ENCODE data around the gene SLC24A5.

The SLC24A5 gene

GRCh38 chr15:48177383-48177765 is 56.6 kb downstream of the SLC24A5 start:
- Histone ChIP-seq H3K4me1 (ENCODE audit: insufficient read depth, low read length, poor library complexity, severe bottlenecking) (peaks cover 33% of the 10 kb centered on the region), H3F3A (ENCODE audit: low read depth) (no peaks in the 10 kb centered on the region), H3K9me3 (ENCODE audit: insufficient read depth, low read depth, low read length) (0 out of 2 replicates have a peak, but pooled peaks cover 6% of the 10 kb centered on the region), H3K27me3 (ENCODE audit: insufficient read depth, low read length, poor library complexity, severe bottlenecking) (no peaks in the 10 kb centered on the region), H3K4me3 (ENCODE audit: low read length, poor library complexity, severe bottlenecking) (peak overlapping the region; percentile 90), H3K79me2 (ENCODE audit: insufficient read depth, low read length) (peaks cover 55% of the 10 kb centered on the region), H2AFZ (ENCODE audit: low read length) (peak overlapping the region; percentile 99), H3K4me2 (ENCODE audit: low read depth, low read length, poor library complexity, severe bottlenecking) (peak overlapping the region; percentile 97), H3K9ac (ENCODE audit: low read depth, low read length, poor library complexity, severe bottlenecking) (peak overlapping the region; percentile 92), H3K9me2 (replicated peaks; ENCODE audit: low read depth, low read length) (no peaks in the 10 kb centered on the region), H3K36me3 (ENCODE audit: insufficient read depth, low read length) (no peaks in the 10 kb centered on the region), H4K20me1 (ENCODE audit: insufficient read depth, low read length, poor library complexity, severe bottlenecking) (peaks cover 50% of the 10 kb centered on the region)
- TF ChIP-seq EZH2phosphoT487 (IDR thresholded peaks at IDR 0.05; ENCODE audit: borderline replicate concordance), result no peak
- no peak for TF ChIP-seq CTCF (conservative IDR thresholded peaks at IDR 0.05; ENCODE audit: low read length)

- Histone ChIP-seq H3K4me3 (ENCODE audit: low read length, poor library complexity, severe bottlenecking) (peak within 1 kb of the TSS; percentile 90), H3K9ac (ENCODE audit: low read depth, low read length, poor library complexity, severe bottlenecking) (peak within 1 kb of the TSS; percentile 92), H3K9me2 (replicated peaks; ENCODE audit: low read depth, low read length) (no peaks in the 10 kb centered on the region), H3K79me2 (ENCODE audit: insufficient read depth, low read length) (peaks cover 49% of the 10 kb centered on the region), H3K27me3 (ENCODE audit: insufficient read depth, low read length, poor library complexity, severe bottlenecking) (no peaks in the 10 kb centered on the region), H2AFZ (ENCODE audit: low read length) (peak within 1 kb of the TSS; percentile 99), H3K36me3 (ENCODE audit: insufficient read depth, low read length) (no peaks in the 10 kb centered on the region), H3K4me1 (ENCODE audit: insufficient read depth, low read length, poor library complexity, severe bottlenecking) (peaks cover 33% of the 10 kb centered on the region), H3K9me3 (ENCODE audit: insufficient read depth, low read depth, low read length) (0 out of 2 replicates have a peak, but pooled peaks cover 1% of the 10 kb centered on the region), H4K20me1 (ENCODE audit: insufficient read depth, low read length, poor library complexity, severe bottlenecking) (peaks cover 44% of the 10 kb centered on the region), H3F3A (ENCODE audit: low read depth) (no peaks in the 10 kb centered on the region), H3K4me2 (ENCODE audit: low read depth, low read length, poor library complexity, severe bottlenecking) (peak within 1 kb of the TSS; percentile 97)
- TF ChIP-seq EZH2phosphoT487 (IDR thresholded peaks at IDR 0.05; ENCODE audit: borderline replicate concordance) (no peak), CTCF (conservative IDR thresholded peaks at IDR 0.05; ENCODE audit: low read length) (no peak)
Measured at GRCh38 chr15:48177766-48178647, 57.2 kb downstream of the SLC24A5 start, which contains the start of gene MYEF2. TSS of gene MYEF2 (minus strand) at chr15:48178295. CDS start at chr15:48178237, 58 bp downstream.

GRCh38 chr15:48178648-48178931 is 57.8 kb downstream of the SLC24A5 start:
- peaks cover 28% of the 10 kb centered on the region for H3K4me1 ChIP-seq (ENCODE audit: insufficient read depth, low read length, poor library complexity, severe bottlenecking)
- peak overlapping the region; percentile 92 for H3K9ac ChIP-seq (ENCODE audit: low read depth, low read length, poor library complexity, severe bottlenecking)
- no peaks in the 10 kb centered on the region for H3K9me2 ChIP-seq (replicated peaks; ENCODE audit: low read depth, low read length)
- H3K4me2 ChIP-seq (ENCODE audit: low read depth, low read length, poor library complexity, severe bottlenecking), result peak overlapping the region; percentile 97
- peak overlapping the region; percentile 99 for H2AFZ ChIP-seq (ENCODE audit: low read length)
- H3K4me3 ChIP-seq (ENCODE audit: low read length, poor library complexity, severe bottlenecking), result peak overlapping the region; percentile 90
- H3K27me3 ChIP-seq (ENCODE audit: insufficient read depth, low read length, poor library complexity, severe bottlenecking), result no peaks in the 10 kb centered on the region
- H4K20me1 ChIP-seq (ENCODE audit: insufficient read depth, low read length, poor library complexity, severe bottlenecking), result peaks cover 38% of the 10 kb centered on the region
- peaks cover 43% of the 10 kb centered on the region for H3K79me2 ChIP-seq (ENCODE audit: insufficient read depth, low read length)
- no peaks in the 10 kb centered on the region for H3F3A ChIP-seq (ENCODE audit: low read depth)
- TF ChIP-seq EZH2phosphoT487 (IDR thresholded peaks at IDR 0.05; ENCODE audit: borderline replicate concordance), result no peak
- H3K36me3 ChIP-seq (ENCODE audit: insufficient read depth, low read length), result no peaks in the 10 kb centered on the region
- no peaks in the 10 kb centered on the region for H3K9me3 ChIP-seq (ENCODE audit: insufficient read depth, low read depth, low read length)

Measured in Loucy (cell line).